OCI-LY1 (cell line): ENCODE data around the gene CCDC198.

ENCODE experiments used
- H2AFZ ChIP-seq: fragments of 200-600 bp; sonication (generic), shearing (Covaris generic); 2 replicates; pipeline ENCODE4 v1.6.0; 2014; ENCODE audit warnings: antibody characterized with exemption, mild to moderate bottlenecking, low read length
- H3F3A ChIP-seq: fragments of 200-600 bp; sonication (generic), shearing (Covaris generic); 2 replicates; pipeline ENCODE4 v1.6.0; 2014; ENCODE audit warnings: mild to moderate bottlenecking, antibody characterized with exemption, low read length, moderate library complexity; ENCODE audit not compliant: insufficient read depth
- H3K27ac ChIP-seq: fragments of 200-600 bp; sonication (generic); 2 replicates; pipeline ENCODE4 v1.5.1; 2014; ENCODE audit warnings: low read length, mixed run types, mild to moderate bottlenecking, low read depth; ENCODE audit not compliant: poor library complexity, severe bottlenecking
- H3K27me3 ChIP-seq: fragments of 200-600 bp; sonication (generic); 2 replicates; pipeline ENCODE4 v1.6.0; 2014; ENCODE audit warnings: antibody characterized with exemption, mild to moderate bottlenecking, low read length, moderate library complexity; ENCODE audit not compliant: insufficient read depth
- H3K36me3 ChIP-seq: fragments of 200-600 bp; sonication (generic); 2 replicates; pipeline ENCODE4 v1.6.1; 2014; ENCODE audit warnings: mild to moderate bottlenecking, antibody characterized with exemption, low read length, moderate library complexity, mixed read lengths; ENCODE audit not compliant: insufficient read depth
- H3K4me1 ChIP-seq: fragments of 200-600 bp; sonication (generic); 2 replicates; pipeline ENCODE4 v1.5.1; 2014; ENCODE audit warnings: mild to moderate bottlenecking, low read length, moderate library complexity; ENCODE audit not compliant: insufficient read depth, severe bottlenecking
- H3K4me2 ChIP-seq: fragments of 200-600 bp; sonication (generic), shearing (Covaris generic); 2 replicates; pipeline ENCODE4 v1.6.1; 2014; ENCODE audit warnings: low read length
- H3K4me3 ChIP-seq: fragments of 200-600 bp; sonication (generic); 2 replicates; pipeline ENCODE4 v1.5.1; 2014; ENCODE audit warnings: low read length, low read depth, mild to moderate bottlenecking, mixed read lengths; ENCODE audit not compliant: poor library complexity, severe bottlenecking
- H3K79me2 ChIP-seq: fragments of 200-600 bp; shearing (Covaris generic); 2 replicates; pipeline ENCODE4 v1.6.1; 2016; ENCODE audit warnings: mixed run types, low read length, mixed read lengths; ENCODE audit not compliant: insufficient read depth
- H3K9ac ChIP-seq: fragments of 200-600 bp; sonication (generic), shearing (Covaris generic); 2 replicates; pipeline ENCODE4 v1.6.1; 2014; ENCODE audit warnings: mild to moderate bottlenecking, low read length, mixed read lengths
- H3K9me2 ChIP-seq: fragments of 200-600 bp; sonication (generic), shearing (Covaris generic); 2 replicates; pipeline ENCODE4 v1.6.1; 2014; ENCODE audit warnings: low read depth, mild to moderate bottlenecking, low read length, mixed read lengths
- H3K9me3 ChIP-seq: fragments of 200-600 bp; shearing (Covaris generic); 2 replicates; pipeline ENCODE4 v1.6.1; 2014; ENCODE audit warnings: low read length, mixed read lengths
- H4K20me1 ChIP-seq: fragments of 200-600 bp; sonication (generic), shearing (Covaris generic); 2 replicates; pipeline ENCODE4 v1.6.0; 2016; ENCODE audit warnings: mild to moderate bottlenecking, low read length; ENCODE audit not compliant: insufficient read depth
- CTCF ChIP-seq: fragments of 200-600 bp; sonication (generic), shearing (Covaris generic); IDR thresholded peaks from 2 replicates; pipeline ENCODE4 v1.5.1; 2017; ENCODE audit warnings: mild to moderate bottlenecking, antibody characterized with exemption, low read length, moderate library complexity, mixed read lengths
- EZH2 ChIP-seq: fragments of 200-600 bp; sonication (generic), shearing (Covaris generic); IDR thresholded peaks from 2 replicates; pipeline ENCODE4 v1.8.0; 2017; ENCODE audit warnings: borderline replicate concordance, mixed run types, mild to moderate bottlenecking, antibody characterized with exemption, low read length, moderate library complexity, mixed read lengths

CCDC198 gene

GRCh38 chr14:57493467-57494181 lies at the start of gene CCDC198:
Gene CCDC198 (minus strand): TSS chr14:57493857. CDS start chr14:57493715, 142 bp downstream.
- no peak within 1 kb of the TSS for H3K27ac ChIP-seq
- H3K9me2 ChIP-seq = no peaks in the 10 kb centered on the region
- H3K27me3 ChIP-seq = no peaks in the 10 kb centered on the region
- no peaks in the 10 kb centered on the region for H3K79me2 ChIP-seq
- H3K4me3 ChIP-seq = no peak within 1 kb of the TSS
- no peaks in the 10 kb centered on the region for H3F3A ChIP-seq
- no peaks in the 10 kb centered on the region for H3K4me1 ChIP-seq
- no peaks in the 10 kb centered on the region for H3K36me3 ChIP-seq
- no peaks in the 10 kb centered on the region for H4K20me1 ChIP-seq
- TF ChIP-seq CTCF = no peak
- TF ChIP-seq EZH2 = no peak
- no peak within 1 kb of the TSS for H2AFZ ChIP-seq
- H3K9me3 ChIP-seq = no peaks in the 10 kb centered on the region
- H3K4me2 ChIP-seq = no peak within 1 kb of the TSS
- H3K9ac ChIP-seq = no peak within 1 kb of the TSS

GRCh38 chr14:57533214-57533613 lies 39.6 kb upstream of the CCDC198 start:
- H3K4me2 ChIP-seq = no peak overlapping the region
- no peaks in the 10 kb centered on the region for H3K9me3 ChIP-seq
- H3K36me3 ChIP-seq = no peaks in the 10 kb centered on the region
- no peaks in the 10 kb centered on the region for H3K4me1 ChIP-seq
- no peak overlapping the region for H3K4me3 ChIP-seq
- no peaks in the 10 kb centered on the region for H3K79me2 ChIP-seq
- no peak overlapping the region for H3K9ac ChIP-seq
- TF ChIP-seq EZH2 = no peak
- peak; percentile 57 for TF ChIP-seq CTCF
- no peak overlapping the region for H2AFZ ChIP-seq
- H3K27ac ChIP-seq = no peak overlapping the region
- no peaks in the 10 kb centered on the region for H3K9me2 ChIP-seq
- no peaks in the 10 kb centered on the region for H3K27me3 ChIP-seq
- no peaks in the 10 kb centered on the region for H4K20me1 ChIP-seq
- H3F3A ChIP-seq = no peaks in the 10 kb centered on the region

- no peak overlapping the region for H3K27ac ChIP-seq
- no peaks in the 10 kb centered on the region for H3K79me2 ChIP-seq
- H3K4me2 ChIP-seq = no peak overlapping the region
- H3K4me3 ChIP-seq = no peak overlapping the region
- H3K27me3 ChIP-seq = no peaks in the 10 kb centered on the region
- H3K4me1 ChIP-seq = no peaks in the 10 kb centered on the region
- no peaks in the 10 kb centered on the region for H3K9me3 ChIP-seq
- no peaks in the 10 kb centered on the region for H3F3A ChIP-seq
- TF ChIP-seq EZH2 (no peak), CTCF (no peak)
- no peaks in the 10 kb centered on the region for H4K20me1 ChIP-seq
- H3K36me3 ChIP-seq = no peaks in the 10 kb centered on the region
- H3K9ac ChIP-seq = no peak overlapping the region
- H2AFZ ChIP-seq = no peak overlapping the region
- H3K9me2 ChIP-seq = no peaks in the 10 kb centered on the region
Observed at GRCh38 chr14:57530571-57530970, 36.9 kb upstream of the CCDC198 start.
